Daoy (cell line): ENCODE results near the gene TEX101. TPM values are rescaled to one million over a fixed set of nuclear protein-coding genes. Genes with fewer than 3 reads are reported as not detected.

ENCODE experiments used
- total RNA-seq: library from RNA; depleted of rRNA; stranded (reverse); fragments of >200 nt; shearing (Covaris generic); gene quantifications from 2 replicates; pipeline ENCODE4 v1.2.3, GENCODE V29; 2014; rRNA removed

The TEX101 gene
- total RNA-seq, 1 experiment from 2014 or later = not detected

Other genes starting within 250 kb of the TEX101 start
- gene PSG5, start 228.4 kb upstream of the TEX101 start, total RNA-seq = 0.80 and 5.1 TPM in 2 replicates
- gene PSG4, start 209.3 kb upstream of the TEX101 start, total RNA-seq = 0.27 and 0.69 TPM in 2 replicates
- gene PSG9, start 145.4 kb upstream of the TEX101 start, total RNA-seq = 0.29 and 0.60 TPM in 2 replicates
- not detected in 2 replicates for gene CD177, start 61.2 kb upstream of the TEX101 start, total RNA-seq
- 0.74 TPM in 1 of 2 replicates, not detected in the other for gene LYPD3, start 50.7 kb downstream of the TEX101 start, total RNA-seq
- gene PHLDB3, start 89.9 kb downstream of the TEX101 start, total RNA-seq = 7.8 and 17.6 TPM in 2 replicates
- gene ETHE1, start 112.3 kb downstream of the TEX101 start, total RNA-seq = 17.9 and 29.7 TPM in 2 replicates
- not detected in 2 replicates for gene ZNF575, start 118.3 kb downstream of the TEX101 start, total RNA-seq
- gene XRCC1, start 160.6 kb downstream of the TEX101 start, total RNA-seq = 40.1 and 42.7 TPM in 2 replicates
- 0.11 and 0.12 TPM in 2 replicates for gene PINLYP, start 160.9 kb downstream of the TEX101 start, total RNA-seq
- gene IRGQ, start 181.2 kb downstream of the TEX101 start, total RNA-seq = 15.8 and 20.4 TPM in 2 replicates
- 13.8 and 16.0 TPM in 2 replicates for gene ZNF576, start 181.7 kb downstream of the TEX101 start, total RNA-seq
- not detected in 2 replicates for gene SRRM5, start 197.2 kb downstream of the TEX101 start, total RNA-seq
- 40.5 and 41.9 TPM in 2 replicates for gene ZNF428, start 204.7 kb downstream of the TEX101 start, total RNA-seq
- 4.8 and 9.9 TPM in 2 replicates for gene CADM4, start 225.0 kb downstream of the TEX101 start, total RNA-seq